HEK293 (cell line): Measurements from ENCODE around the gene GNAS-AS1.

ENCODE experiments used
- BCL11B ChIP-seq: fragments of 450-650 bp; formaldehyde crosslinking; IDR thresholded peaks from 2 replicates; pipeline ENCODE4 v1.5.1; 2016; ENCODE audit warnings: low read depth, missing biosample characterization, missing genetic modification characterization
- YY1 ChIP-seq: fragments of 450-650 bp; formaldehyde crosslinking; IDR thresholded peaks from 2 replicates; pipeline ENCODE4 v1.5.1; 2018; ENCODE audit warnings: missing biosample characterization, missing genetic modification characterization
- ZBTB7A ChIP-seq: fragments of 450-650 bp; formaldehyde crosslinking; IDR thresholded peaks from 2 replicates; pipeline ENCODE4 v1.5.1; 2016; ENCODE audit warnings: low read depth, missing biosample characterization, missing genetic modification characterization
- ZNF221 ChIP-seq: fragments of 450-650 bp; formaldehyde crosslinking; IDR thresholded peaks from 2 replicates; pipeline ENCODE4 v1.5.1; 2017; ENCODE audit warnings: missing biosample characterization, missing genetic modification characterization, borderline replicate concordance
- ZNF24 ChIP-seq: fragments of 450-650 bp; formaldehyde crosslinking; IDR thresholded peaks from 2 replicates; pipeline ENCODE4 v1.5.1; 2016; ENCODE audit warnings: missing biosample characterization, missing genetic modification characterization
- ZNF544 ChIP-seq: fragments of 450-650 bp; formaldehyde crosslinking; IDR thresholded peaks from 2 replicates; pipeline ENCODE4 v1.5.0; 2017; ENCODE audit warnings: missing biosample characterization, missing genetic modification characterization
- ZNF792 ChIP-seq: fragments of 450-650 bp; formaldehyde crosslinking; IDR thresholded peaks from 2 replicates; pipeline ENCODE4 v1.5.1; 2016; ENCODE audit warnings: missing biosample characterization, missing genetic modification characterization
- TF ChIP-seq, protein P1 (sequence below): fragments of 450-650 bp; formaldehyde crosslinking; IDR thresholded peaks from 2 replicates; pipeline ENCODE4 v1.5.1; 2016; ENCODE audit warnings: missing biosample characterization, missing genetic modification characterization
- TF ChIP-seq, protein P2 (sequence below): fragments of 450-650 bp; formaldehyde crosslinking; IDR thresholded peaks from 2 replicates; pipeline ENCODE4 v1.5.1; 2016; ENCODE audit warnings: missing biosample characterization, missing genetic modification characterization
- TF ChIP-seq, protein P3 (sequence below): fragments of 450-650 bp; formaldehyde crosslinking; IDR thresholded peaks from 2 replicates; pipeline ENCODE4 v1.5.1; 2016; ENCODE audit warnings: missing biosample characterization, missing genetic modification characterization
- TF ChIP-seq, protein P4 (sequence below): fragments of 450-650 bp; formaldehyde crosslinking; IDR thresholded peaks from 2 replicates; pipeline ENCODE4 v1.5.1; 2016; ENCODE audit warnings: missing biosample characterization, missing genetic modification characterization

DNA sequence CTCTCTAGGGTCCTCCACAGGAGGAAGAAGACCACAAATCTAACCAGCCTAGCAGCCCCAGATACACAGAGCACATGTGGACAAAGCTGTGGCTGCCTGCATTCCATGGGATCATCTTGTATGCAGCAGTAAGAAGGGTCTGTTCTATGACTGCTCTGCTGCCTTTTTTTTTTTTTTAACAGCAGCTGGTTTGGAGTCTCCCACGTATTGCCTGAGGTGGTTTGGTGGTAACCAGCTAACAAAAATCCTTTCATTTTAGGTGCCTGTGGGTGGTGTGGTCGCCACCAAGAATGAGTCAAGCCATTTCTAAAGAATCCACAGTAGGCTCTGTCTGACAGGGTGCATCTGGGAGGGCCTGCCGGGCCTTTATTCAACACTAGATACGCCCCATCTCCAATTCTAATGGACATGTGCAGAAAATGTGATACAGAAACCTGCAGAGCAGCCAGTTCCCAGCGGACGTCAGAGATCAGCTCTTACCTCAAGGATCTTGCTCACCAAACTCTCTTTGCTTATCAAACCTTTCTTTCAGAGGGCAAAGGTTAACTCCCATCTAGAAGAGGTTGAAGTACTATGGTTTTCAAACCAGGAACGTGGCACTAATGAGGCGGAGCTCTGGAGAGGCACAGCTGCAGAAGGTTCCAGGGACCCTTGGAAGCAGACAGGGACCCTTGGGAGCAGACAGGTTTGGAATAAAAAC, 32.0 kb downstream of the GNAS-AS1 start:
- TF ChIP-seq, protein P1, sequence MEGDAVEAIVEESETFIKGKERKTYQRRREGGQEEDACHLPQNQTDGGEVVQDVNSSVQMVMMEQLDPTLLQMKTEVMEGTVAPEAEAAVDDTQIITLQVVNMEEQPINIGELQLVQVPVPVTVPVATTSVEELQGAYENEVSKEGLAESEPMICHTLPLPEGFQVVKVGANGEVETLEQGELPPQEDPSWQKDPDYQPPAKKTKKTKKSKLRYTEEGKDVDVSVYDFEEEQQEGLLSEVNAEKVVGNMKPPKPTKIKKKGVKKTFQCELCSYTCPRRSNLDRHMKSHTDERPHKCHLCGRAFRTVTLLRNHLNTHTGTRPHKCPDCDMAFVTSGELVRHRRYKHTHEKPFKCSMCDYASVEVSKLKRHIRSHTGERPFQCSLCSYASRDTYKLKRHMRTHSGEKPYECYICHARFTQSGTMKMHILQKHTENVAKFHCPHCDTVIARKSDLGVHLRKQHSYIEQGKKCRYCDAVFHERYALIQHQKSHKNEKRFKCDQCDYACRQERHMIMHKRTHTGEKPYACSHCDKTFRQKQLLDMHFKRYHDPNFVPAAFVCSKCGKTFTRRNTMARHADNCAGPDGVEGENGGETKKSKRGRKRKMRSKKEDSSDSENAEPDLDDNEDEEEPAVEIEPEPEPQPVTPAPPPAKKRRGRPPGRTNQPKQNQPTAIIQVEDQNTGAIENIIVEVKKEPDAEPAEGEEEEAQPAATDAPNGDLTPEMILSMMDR (tag by site-specific recombination): no peak
- TF ChIP-seq ZNF544 (tag by site-specific recombination): no peak
- TF ChIP-seq, protein P2, sequence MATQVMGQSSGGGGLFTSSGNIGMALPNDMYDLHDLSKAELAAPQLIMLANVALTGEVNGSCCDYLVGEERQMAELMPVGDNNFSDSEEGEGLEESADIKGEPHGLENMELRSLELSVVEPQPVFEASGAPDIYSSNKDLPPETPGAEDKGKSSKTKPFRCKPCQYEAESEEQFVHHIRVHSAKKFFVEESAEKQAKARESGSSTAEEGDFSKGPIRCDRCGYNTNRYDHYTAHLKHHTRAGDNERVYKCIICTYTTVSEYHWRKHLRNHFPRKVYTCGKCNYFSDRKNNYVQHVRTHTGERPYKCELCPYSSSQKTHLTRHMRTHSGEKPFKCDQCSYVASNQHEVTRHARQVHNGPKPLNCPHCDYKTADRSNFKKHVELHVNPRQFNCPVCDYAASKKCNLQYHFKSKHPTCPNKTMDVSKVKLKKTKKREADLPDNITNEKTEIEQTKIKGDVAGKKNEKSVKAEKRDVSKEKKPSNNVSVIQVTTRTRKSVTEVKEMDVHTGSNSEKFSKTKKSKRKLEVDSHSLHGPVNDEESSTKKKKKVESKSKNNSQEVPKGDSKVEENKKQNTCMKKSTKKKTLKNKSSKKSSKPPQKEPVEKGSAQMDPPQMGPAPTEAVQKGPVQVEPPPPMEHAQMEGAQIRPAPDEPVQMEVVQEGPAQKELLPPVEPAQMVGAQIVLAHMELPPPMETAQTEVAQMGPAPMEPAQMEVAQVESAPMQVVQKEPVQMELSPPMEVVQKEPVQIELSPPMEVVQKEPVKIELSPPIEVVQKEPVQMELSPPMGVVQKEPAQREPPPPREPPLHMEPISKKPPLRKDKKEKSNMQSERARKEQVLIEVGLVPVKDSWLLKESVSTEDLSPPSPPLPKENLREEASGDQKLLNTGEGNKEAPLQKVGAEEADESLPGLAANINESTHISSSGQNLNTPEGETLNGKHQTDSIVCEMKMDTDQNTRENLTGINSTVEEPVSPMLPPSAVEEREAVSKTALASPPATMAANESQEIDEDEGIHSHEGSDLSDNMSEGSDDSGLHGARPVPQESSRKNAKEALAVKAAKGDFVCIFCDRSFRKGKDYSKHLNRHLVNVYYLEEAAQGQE: no peak
- TF ChIP-seq YY1 (tag by site-specific recombination): no peak
- TF ChIP-seq, protein P3, sequence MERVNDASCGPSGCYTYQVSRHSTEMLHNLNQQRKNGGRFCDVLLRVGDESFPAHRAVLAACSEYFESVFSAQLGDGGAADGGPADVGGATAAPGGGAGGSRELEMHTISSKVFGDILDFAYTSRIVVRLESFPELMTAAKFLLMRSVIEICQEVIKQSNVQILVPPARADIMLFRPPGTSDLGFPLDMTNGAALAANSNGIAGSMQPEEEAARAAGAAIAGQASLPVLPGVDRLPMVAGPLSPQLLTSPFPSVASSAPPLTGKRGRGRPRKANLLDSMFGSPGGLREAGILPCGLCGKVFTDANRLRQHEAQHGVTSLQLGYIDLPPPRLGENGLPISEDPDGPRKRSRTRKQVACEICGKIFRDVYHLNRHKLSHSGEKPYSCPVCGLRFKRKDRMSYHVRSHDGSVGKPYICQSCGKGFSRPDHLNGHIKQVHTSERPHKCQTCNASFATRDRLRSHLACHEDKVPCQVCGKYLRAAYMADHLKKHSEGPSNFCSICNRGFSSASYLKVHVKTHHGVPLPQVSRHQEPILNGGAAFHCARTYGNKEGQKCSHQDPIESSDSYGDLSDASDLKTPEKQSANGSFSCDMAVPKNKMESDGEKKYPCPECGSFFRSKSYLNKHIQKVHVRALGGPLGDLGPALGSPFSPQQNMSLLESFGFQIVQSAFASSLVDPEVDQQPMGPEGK (tag by site-specific recombination): no peak
- TF ChIP-seq BCL11B (tag by site-specific recombination): no peak
- no peak for TF ChIP-seq ZNF792 (tag by site-specific recombination)
- TF ChIP-seq, protein P4, sequence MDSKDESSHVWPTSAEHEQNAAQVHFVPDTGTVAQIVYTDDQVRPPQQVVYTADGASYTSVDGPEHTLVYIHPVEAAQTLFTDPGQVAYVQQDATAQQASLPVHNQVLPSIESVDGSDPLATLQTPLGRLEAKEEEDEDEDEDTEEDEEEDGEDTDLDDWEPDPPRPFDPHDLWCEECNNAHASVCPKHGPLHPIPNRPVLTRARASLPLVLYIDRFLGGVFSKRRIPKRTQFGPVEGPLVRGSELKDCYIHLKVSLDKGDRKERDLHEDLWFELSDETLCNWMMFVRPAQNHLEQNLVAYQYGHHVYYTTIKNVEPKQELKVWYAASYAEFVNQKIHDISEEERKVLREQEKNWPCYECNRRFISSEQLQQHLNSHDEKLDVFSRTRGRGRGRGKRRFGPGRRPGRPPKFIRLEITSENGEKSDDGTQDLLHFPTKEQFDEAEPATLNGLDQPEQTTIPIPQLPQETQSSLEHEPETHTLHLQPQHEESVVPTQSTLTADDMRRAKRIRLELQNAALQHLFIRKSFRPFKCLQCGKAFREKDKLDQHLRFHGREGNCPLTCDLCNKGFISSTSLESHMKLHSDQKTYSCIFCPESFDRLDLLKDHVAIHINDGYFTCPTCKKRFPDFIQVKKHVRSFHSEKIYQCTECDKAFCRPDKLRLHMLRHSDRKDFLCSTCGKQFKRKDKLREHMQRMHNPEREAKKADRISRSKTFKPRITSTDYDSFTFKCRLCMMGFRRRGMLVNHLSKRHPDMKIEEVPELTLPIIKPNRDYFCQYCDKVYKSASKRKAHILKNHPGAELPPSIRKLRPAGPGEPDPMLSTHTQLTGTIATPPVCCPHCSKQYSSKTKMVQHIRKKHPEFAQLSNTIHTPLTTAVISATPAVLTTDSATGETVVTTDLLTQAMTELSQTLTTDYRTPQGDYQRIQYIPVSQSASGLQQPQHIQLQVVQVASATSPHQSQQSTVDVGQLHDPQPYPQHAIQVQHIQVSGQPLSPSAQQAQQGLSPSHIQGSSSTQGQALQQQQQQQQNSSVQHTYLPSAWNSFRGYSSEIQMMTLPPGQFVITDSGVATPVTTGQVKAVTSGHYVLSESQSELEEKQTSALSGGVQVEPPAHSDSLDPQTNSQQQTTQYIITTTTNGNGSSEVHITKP (tag by site-specific recombination): no peak
- no peak for TF ChIP-seq ZNF221
- TF ChIP-seq ZNF24 (tag by site-specific recombination): no peak
- TF ChIP-seq ZBTB7A (tag by site-specific recombination): no peak
